Stomach (tissue), 9 donors: ENCODE results near the gene DHX36. TPM values are rescaled to one million over a fixed set of nuclear protein-coding genes. Genes with fewer than 3 reads are reported as not detected.

Experiments used
- DNase-seq, 2 donors: peaks; one replicate each; pipeline versions ENCODE4 v3.0.0 to v3.0.0-alpha.2; 2013 to 2019
- H3K27ac ChIP-seq, 5 donors: fragments of 200-600 bp in 4 of 5; sonication (generic) in 4 of 5; one replicate each; pipeline ENCODE4 v1.5.1; 2013 to 2019; ENCODE audit warnings: mild to moderate bottlenecking in 1 of 5, moderate library complexity in 1 of 5
- H3K27me3 ChIP-seq, 3 donors: fragments of 200-600 bp; sonication (generic); one replicate each; pipeline ENCODE4 v1.5.1; 2017 to 2019; ENCODE audit warnings: mixed run types in 1 of 3
- H3K36me3 ChIP-seq, 4 donors: fragments of 200-600 bp; sonication (generic); 1 replicate in 3 of 4; 2 replicates in 1 of 4; pipeline ENCODE4 v1.5.1; 2016 to 2019
- H3K4me1 ChIP-seq, 4 donors: fragments of 200-600 bp; sonication (generic); one replicate each; pipeline ENCODE4 v1.5.1; 2016 to 2019
- H3K4me3 ChIP-seq, 4 donors: fragments of 200-600 bp; sonication (generic) in 3 of 4; one replicate each; pipeline ENCODE4 v1.5.1; 2016 to 2019; ENCODE audit warnings: mild to moderate bottlenecking in 1 of 4
- H3K9me3 ChIP-seq, 4 donors: fragments of 200-600 bp; sonication (generic); one replicate each; pipeline ENCODE4 v1.5.1; 2016 to 2019
- CTCF ChIP-seq, 7 experiments: fragments of 450-650 bp in 4 of 7; fragments of 200-600 bp in 3 of 7; sonication (generic) in 3 of 7; IDR thresholded peaks; one replicate each; pipeline ENCODE4 v1.5.1; 2016 to 2019; ENCODE audit warnings: antibody characterized with exemption in 7 of 7, control low read depth in 2 of 7, mild to moderate bottlenecking in 1 of 7
- EP300 ChIP-seq: sonication (generic); formaldehyde crosslinking; IDR thresholded peaks from one replicate; pipeline ENCODE4 v1.6.1; 2017; ENCODE audit warnings: antibody characterized with exemption
- POLR2A ChIP-seq, 4 donors: fragments of 450-650 bp; IDR thresholded peaks; one replicate each; pipeline ENCODE4 v1.6.1; 2016; ENCODE audit warnings: antibody characterized with exemption in 4 of 4, control low read depth in 2 of 4, mild to moderate bottlenecking in 1 of 4, moderate library complexity in 1 of 4
- POLR2AphosphoS5 ChIP-seq, 3 donors: sonication (generic); formaldehyde crosslinking; IDR thresholded peaks; one replicate each; pipeline ENCODE4 v1.6.1; 2016; ENCODE audit warnings: antibody characterized with exemption in 3 of 3
- WGBS, 5 donors: extraction: QIAGEN DNeasy Blood & Tissue Kit in 3 of 5; methylation state at CpG; one replicate each; pipeline versions ENCODE4 v1.1.5 to v1.1.7; 2013 to 2018; 5-methylcytosine and 5-hydroxymethylcytosine counted together
- intact Hi-C: fragments of 100-400 bp; cut with DNase I; formaldehyde crosslinking; loops from one replicate; pipeline ENCODE4 v1.15.1; 2023; ENCODE audit warnings: low total_unique reads
- polyA plus RNA-seq, 3 donors: library from polyadenylated mRNA; stranded (reverse); fragments of 200-250 nt; gene quantifications; one replicate each; pipeline ENCODE4 v1.2.3, GENCODE V29; 2013
- total RNA-seq, 5 donors: library from RNA; depleted of rRNA; stranded (reverse); fragments of >200 nt; gene quantifications; one replicate each; pipeline versions ENCODE4 v1.1.0 to v1.2.3, GENCODE V29; 2014 to 2016
- donor health status: healthy with polysubstance abuse.
- donor health status: Bipolar disorder and iron deficiency.
- donor health status: healthy.

DHX36 gene
- total and polyA plus RNA-seq, 8 donors: 4.6 to 138 (median 36.0) TPM

DNA sequence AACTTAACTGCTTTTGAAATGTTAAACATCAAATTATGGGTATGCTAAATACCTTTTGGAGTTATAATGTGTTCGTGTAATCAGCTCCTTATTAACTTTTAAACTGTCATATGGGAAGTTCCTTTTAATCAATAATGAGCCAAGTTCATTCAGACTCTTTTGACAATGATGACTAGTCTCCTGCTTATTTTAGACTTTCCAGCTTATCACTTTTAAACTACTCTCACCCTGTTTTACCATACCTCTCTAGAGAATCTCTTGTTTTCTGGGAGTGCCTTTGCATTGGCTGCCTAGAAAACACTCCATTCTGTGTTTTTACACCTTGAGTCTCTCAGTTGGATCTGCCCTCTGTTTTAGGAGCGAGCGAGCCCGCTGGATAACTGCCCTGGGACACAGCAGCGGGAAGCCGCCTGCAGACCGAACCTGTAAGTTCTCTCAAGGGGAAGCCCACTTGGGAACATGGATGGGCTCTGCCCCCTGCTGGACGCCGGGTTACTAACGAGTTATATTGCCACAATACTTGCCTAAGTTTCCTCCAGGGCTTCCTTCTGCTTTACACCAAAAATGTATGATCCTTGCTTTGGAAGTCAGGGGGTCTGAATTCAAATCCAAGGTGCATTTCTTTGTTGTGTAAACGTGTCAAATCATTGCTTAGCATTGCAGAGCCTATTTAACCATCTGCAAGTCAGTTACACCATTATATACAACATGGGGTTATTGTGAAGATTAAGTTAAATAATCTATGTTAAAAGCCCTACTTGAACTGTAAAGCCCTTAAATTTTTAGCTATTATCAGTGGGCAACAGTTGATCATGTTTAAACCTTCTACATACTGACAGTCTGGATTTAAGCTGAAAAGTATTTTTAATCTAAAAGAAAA is 71.3 kb downstream of the DHX36 start:
- peak; percentile 91 to 96 for DNase-seq
- no peak overlapping the region for H3K4me3 ChIP-seq
- WGBS, 5 donors: 6 to 16% (median 9%) methylated on average over 11 of the region's 11 CpGs
- H3K27ac ChIP-seq: no peak overlapping the region
- peaks cover 0 to 22% (median 5%) of the 10 kb centered on the region in 4 donors for H3K4me1 ChIP-seq
- peaks cover 20 to 78% (median 55%) of the 10 kb centered on the region in 4 donors for H3K36me3 ChIP-seq
- intact Hi-C loops: loop anchor here (5.0 kb wide), 1 partner anchor 156 kb away; no protein-coding TSS in a partner anchor
- peak in 1 of 3 donors; percentile 70 for TF ChIP-seq POLR2AphosphoS5 (IDR thresholded peaks at IDR 0.05)
- TF ChIP-seq CTCF (IDR thresholded peaks at IDR 0.05): peak in 6 of 7 experiments; percentile 29 to 93 (median 84)
- no peak for TF ChIP-seq POLR2A (IDR thresholded peaks at IDR 0.05)
- no peak for TF ChIP-seq EP300
- H3K9me3 ChIP-seq: no peaks in the 10 kb centered on the region
- no peaks in the 10 kb centered on the region for H3K27me3 ChIP-seq

GRCh38 chr3:154251610-154252009 is 72.7 kb downstream of the DHX36 start:
- Histone ChIP-seq H3K4me3 (no peak overlapping the region), H3K4me1 (peaks cover 0 to 22% (median 5%) of the 10 kb centered on the region in 4 donors), H3K27ac (no peak overlapping the region), H3K9me3 (no peaks in the 10 kb centered on the region), H3K36me3 (peaks cover 16 to 71% (median 42%) of the 10 kb centered on the region in 4 donors), H3K27me3 (no peaks in the 10 kb centered on the region)
- intact Hi-C loops: loop anchor here (5.0 kb wide), 1 partner anchor 154 kb away; no protein-coding TSS in a partner anchor
- TF ChIP-seq POLR2A (IDR thresholded peaks at IDR 0.05) (no peak), EP300 (no peak), CTCF (IDR thresholded peaks at IDR 0.05) (no peak), POLR2AphosphoS5 (IDR thresholded peaks at IDR 0.05) (no peak)
- no peak for DNase-seq
- WGBS, 5 donors: 81 to 93% (median 89%) methylated on average over 3 of the region's 3 CpGs

DNA sequence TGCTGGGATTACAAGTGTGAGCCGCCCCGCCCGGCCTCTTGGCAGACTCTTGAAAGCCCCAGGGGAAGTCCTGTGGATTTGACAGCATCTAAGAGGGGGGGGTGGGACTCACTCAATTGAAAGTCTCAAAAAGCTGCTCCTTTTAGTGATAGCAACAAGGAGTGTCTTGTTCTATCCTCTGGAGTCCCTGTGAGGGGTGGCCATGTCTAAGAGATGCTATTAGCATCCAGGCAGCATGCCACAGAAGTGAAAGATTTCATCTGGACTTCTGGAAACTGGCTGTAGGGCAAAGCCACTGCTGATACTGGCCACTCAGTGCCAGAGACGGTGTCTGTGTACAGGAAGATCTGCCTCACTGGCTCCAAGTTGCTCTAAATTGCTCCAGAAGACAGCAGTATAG is 74.0 kb downstream of the DHX36 start:
- peaks cover 10 to 64% (median 31%) of the 10 kb centered on the region in 4 donors for H3K36me3 ChIP-seq
- no peaks in the 10 kb centered on the region for H3K27me3 ChIP-seq
- TF ChIP-seq CTCF (IDR thresholded peaks at IDR 0.05) (no peak), POLR2A (IDR thresholded peaks at IDR 0.05) (no peak), POLR2AphosphoS5 (IDR thresholded peaks at IDR 0.05) (no peak), EP300 (no peak)
- H3K4me3 ChIP-seq: no peak overlapping the region
- intact Hi-C loops: loop anchor here (5.0 kb wide), 1 partner anchor 153 kb away; no protein-coding TSS in a partner anchor
- H3K27ac ChIP-seq: no peak overlapping the region
- H3K9me3 ChIP-seq: no peaks in the 10 kb centered on the region
- DNase-seq: no peak
- WGBS, 5 donors: 89 to 99% (median 96%) methylated on average over 4 of the region's 4 CpGs
- H3K4me1 ChIP-seq: peaks cover 0 to 22% (median 7%) of the 10 kb centered on the region in 4 donors

DNA sequence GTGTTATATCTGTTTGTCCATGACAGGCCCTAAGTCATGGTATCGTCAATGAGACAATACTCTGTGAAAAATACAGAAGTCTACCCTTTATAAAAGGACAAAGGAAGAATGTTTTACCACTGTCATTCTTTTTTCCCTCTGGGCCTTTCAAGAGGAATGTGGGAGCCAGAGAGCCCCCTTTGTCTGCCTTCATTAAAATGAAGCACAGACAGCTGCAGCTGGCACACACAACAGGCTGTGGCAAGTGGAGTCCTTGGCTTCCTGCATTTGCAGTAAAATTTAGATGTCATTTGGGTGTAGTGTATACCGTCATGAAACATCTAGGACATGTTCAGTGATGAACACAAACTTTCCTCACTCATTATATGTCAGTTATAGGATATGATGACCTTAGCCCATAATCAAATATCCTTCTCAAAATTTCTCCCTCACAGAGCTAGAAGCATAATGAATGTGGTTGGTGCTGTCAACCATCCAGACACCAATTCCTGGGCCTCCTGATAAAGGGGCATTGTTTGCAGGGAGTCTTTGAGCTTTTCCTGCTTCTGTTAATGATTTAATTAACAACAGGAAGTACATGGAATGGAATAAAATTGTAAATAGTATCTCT is 76.4 kb downstream of the DHX36 start:
- intact Hi-C loops: no loop called here
- WGBS, 5 donors: 79 to 90% (median 88%) methylated on average over 2 of the region's 2 CpGs
- Histone ChIP-seq H3K4me1 (peaks cover 0 to 19% (median 9%) of the 10 kb centered on the region in 4 donors), H3K9me3 (no peaks in the 10 kb centered on the region), H3K27me3 (no peaks in the 10 kb centered on the region), H3K36me3 (peaks cover 0 to 42% (median 15%) of the 10 kb centered on the region in 4 donors), H3K27ac (no peak overlapping the region), H3K4me3 (no peak overlapping the region)
- peak in 1 of 2 donors; percentile 34 for DNase-seq
- TF ChIP-seq CTCF (IDR thresholded peaks at IDR 0.05): no peak
- TF ChIP-seq POLR2A (IDR thresholded peaks at IDR 0.05): no peak
- TF ChIP-seq POLR2AphosphoS5 (IDR thresholded peaks at IDR 0.05): no peak
- no peak for TF ChIP-seq EP300
